CD4-positive, alpha-beta T cell treated with Interleukin-6 at 100 ng/mL for 8 hours (primary cell): ENCODE results near the gene SCN8A.
"Not testable (repeated sequence)": the region's sequence is repeated elsewhere in the genome, so short reads cannot be mapped to it uniquely, and the experiment has no call there.

Experiments used
- DNase-seq: peaks from one replicate; pipeline ENCODE4 v3.0.0-alpha.2; 2020; ENCODE audit warnings: mixed read lengths, low spot score

Gene SCN8A

DNA sequence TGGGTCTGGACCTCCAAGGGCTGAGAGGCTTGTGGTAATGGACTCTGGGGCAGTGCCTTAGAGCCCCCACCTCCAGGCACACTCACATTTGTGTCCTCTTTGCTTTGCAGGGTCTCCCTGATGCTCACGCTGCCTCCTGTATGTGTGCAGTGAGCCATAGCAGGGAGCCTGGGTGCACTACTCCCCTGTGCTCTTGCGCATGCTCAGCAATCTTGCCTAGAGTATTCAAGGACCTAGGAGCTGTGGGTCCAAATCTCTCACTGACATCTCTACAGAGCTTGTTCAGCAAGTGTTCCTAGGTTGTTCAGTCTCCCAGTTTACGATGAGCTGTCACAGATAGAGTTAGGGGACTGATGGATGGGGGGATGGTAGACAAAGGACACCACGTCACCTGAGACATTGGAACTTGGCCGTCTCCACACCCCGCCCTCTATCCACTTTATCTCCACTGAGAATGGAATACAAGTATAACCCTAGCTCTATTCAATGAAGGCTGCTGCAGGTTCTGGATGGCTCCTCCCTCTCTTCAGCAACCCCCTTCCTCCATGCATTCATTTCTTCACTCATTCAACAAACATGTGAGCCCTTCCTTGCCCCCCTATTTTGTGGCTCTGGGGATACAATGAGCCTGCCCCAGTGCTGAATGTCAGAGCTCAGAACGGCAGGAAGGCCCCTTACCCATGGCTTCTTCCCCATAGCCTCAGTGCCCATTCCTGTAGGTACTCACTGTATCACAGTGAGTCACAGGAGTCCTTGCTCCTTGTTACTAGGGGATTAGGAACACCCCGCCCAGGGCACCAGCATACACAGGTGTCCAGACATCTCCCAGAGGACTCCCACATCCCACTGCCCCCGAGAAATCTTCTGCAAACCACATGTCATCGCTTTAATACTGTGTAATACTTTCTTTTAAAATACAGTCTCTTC lies 226.3 kb downstream of the SCN8A start:
- no peak for DNase-seq

GRCh38 chr12:51818086-51818485 lies 227.1 kb downstream of the SCN8A start:
- DNase-seq, result no peak

- no peak for DNase-seq
Measured at GRCh38 chr12:51818566-51819300, 227.7 kb downstream of the SCN8A start.

- DNase-seq, result no peak
Measured at GRCh38 chr12:51819736-51820525, 228.9 kb downstream of the SCN8A start.

DNA sequence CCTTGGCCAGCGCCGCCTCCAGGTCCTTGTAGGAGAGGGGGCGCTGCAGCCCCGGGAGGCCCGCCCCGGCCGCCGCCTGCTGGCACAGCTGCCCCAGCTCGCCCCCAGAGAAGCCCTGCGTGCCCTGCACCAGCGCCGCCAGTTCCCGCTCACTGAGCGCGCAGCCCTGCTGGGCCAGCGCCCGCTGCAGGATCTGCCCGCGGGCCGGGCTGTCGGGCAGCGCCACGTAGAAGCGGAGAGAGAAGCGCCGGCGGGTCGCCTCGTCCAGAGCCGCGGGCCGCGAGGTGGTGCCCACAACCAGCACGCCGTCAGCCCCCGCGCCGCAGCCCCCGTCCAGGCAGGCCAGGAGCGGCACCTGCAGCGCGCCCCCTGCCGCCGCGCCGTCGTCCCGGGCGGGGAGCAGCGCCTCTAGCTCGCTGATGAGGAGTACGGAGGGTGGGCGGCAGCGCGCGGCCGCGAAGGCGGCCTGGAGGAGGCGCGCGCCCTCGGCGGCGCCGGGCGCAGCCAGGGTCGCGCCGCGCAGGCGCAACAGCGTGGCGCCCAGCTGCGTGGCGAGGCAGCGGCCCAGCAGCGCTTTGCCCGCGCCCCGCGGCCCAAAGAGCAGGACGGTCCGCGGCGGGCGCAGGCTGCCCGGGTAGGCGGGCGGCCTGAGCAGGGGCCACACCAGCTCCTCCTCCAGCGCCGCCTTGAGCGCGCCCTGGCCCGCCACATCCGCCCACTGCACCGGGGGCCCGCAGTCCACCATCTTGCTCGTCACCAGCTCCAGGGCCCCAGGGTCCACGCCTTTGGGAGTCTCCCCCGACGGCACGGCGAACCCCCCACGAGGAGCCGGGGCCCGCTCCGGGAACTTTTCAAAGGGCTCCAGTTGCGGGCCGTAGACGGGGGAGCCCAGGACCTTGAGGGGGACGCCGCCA lies 229.8 kb downstream of the SCN8A start:
- peak; percentile 76 for DNase-seq

DNA sequence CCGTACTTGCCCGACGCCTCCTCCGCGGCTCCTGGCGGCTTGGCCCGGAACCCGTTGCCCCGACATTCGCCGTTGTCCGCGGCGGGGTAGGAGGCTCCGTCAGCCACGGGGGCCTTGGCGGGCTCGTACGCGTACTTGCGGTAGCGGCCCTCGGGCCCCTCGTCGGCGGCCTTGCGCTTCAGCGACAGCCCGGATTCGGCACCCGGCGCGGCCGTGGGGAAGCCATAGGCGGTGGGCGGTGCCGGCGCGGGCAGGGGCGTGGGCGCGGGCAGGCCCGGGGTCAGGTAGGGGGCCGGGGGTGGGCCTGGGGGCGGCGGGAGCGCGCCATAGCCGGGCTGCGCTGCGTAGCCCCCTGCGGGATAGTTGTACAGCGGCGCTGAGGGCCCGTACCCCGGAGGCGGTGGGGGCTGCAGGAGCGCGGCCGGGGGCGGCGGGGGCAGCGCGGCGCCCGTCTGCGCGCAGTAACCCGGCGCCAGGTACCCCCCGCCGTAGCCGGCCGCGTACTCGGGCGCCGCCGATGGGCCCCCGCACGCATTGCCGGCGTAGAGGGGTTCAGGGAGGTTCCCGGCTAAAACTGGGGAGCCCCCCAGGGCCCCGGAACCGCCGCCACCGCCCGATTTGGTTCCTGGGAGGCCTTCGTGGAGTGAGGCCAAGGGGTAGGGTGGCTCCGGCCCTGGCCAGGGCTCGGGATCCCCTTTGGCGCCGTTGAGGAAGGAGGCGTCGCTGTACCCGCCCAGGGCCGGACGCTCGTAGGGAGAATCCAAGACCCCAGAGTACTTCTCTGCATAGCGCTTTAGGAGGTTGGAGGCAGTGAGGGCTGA lies 230.6 kb downstream of the SCN8A start:
- peak; percentile 9 for DNase-seq

DNA sequence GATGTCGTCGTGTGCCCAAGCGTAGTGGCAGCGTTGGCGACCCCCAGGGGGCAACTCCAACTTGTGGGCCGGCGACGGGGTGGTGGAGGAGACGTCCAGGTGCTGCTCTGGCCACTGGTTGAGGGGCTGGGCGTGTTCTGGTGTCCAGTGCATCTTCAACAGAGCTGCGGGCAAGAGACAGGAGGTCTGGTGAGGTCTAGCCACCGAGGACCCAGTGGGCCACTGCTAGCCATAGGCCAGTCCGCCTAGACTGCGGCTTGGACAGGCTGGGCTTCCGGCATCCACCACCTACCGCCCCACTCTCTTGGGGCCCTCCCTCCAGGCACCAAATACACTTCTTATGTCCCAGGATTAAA lies 231.2 kb downstream of the SCN8A start:
- DNase-seq, result no peak

DNA sequence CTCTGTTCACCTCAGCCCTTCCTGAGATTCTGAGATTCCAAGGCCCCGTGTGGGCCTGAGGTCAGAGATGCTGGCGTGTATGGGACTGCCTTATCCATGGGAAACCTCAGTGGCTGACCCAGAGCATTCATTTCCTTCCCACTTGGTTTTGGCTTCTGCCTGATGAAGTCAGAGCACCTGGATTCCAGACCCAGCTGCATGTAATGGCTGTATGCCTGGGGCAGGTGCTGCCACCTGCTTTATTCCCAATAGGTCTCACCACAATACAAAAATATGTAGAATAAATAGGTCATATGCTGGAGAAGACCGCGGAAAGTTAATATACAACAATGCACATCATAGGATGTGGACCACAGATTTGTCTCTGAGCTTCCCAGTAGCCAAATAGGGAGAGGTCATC lies 231.9 kb downstream of the SCN8A start:
- no peak for DNase-seq

DNA sequence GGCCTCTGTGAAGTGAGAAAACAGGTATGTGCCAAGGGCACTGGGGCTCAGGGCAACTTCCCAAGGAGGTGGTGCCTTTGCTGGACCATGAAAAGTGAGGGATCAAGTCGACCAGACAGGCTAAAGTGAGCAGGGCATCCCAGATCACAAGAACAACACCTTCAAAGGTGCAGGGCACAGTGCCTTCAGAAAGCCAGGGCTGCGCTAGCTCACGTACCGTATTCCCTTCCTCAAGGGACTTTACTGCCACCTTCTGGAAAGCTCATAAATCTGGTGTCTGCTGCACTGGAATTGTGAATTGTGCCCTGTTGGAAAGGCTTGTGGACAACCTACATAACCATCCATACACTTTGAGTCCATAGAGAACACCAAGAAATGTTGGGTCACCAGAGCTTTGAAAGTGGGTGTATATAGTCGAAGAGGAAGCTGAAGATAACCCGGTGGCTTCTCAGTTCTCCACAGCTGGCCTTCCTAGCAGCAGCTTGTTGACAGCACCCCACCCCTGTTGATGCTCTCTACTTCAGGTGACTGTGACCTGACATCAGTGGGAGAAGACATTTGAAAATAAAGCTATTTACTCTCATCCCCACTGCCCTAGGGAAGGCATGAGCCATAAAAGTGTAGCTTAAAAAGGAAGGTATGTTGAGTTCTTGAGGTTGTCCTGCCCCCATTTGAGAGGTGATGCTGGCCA lies 233.0 kb downstream of the SCN8A start:
- peak; percentile 44 for DNase-seq

- DNase-seq, result no peak
Measured at GRCh38 chr12:51825216-51825615, 234.2 kb downstream of the SCN8A start.

- DNase-seq, result no peak
Measured at GRCh38 chr12:51826881-51827280, 235.8 kb downstream of the SCN8A start.

DNA sequence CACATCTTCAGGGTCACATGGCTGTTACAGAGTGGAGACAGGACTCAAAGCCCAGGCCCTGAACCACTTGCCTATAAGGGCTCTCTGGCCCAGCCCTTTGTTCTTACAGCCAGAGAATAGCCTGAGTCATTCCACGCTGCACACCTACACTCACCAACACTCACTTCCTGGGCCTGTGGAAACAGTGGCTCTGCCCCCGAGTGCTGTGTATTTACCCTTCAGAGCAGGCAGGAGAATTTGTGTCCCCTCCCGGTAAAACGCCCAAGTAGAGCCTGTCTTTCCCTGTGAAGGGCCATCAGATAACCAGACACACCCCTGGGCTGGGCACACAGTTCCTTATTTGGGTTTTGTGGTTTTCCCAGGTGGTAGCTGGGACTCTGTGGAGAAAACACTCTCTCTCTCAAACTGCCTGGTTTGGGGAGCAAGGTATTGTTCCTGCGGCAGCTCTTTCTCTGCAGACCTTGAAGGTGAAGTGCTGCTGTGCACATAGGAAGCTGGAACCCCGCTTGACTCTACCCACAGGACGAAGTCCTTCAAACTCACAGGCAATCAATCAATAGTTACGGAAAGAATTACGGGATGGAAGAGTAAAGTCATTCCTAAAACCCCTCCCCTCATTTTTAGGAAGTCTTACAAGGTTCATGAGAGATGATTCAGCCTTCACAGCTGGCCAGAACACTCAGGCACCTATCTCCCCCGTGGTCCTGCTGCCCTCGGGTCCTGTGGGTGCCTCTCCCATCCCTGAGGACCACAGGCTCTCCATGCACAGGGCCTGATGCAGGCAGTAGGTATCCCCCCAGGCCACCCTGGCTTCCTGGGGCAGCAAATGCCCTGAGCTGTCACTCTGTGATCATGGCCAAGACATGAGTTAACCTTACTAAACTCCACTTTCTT lies 237.1 kb downstream of the SCN8A start:
- DNase-seq, result peak; percentile 9

DNA sequence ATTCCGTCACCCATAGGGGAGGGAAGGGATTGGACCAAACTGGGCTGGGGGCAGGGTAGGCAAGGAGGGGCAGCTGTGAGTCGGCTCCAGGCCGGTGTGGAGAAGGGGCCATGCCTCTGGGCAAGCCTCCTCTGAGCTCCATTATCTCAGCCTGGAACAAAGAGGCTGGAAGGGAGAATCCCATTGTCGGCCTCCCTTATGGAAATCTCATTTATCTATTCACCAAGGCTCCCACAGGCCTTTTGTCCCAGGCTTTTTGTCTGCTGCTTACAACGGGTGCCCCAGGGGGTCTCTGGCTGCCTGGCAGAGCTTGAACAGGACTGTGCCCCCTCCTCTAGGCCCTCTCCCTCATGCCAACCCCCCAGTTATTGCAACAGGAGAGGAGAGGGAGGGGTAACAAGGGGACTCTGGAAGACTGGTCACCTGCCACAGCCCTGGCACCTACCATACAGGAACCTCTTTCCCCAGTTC lies 238.0 kb downstream of the SCN8A start:
- no peak for DNase-seq

- DNase-seq, result no peak
Measured at GRCh38 chr12:51829641-51830040, 238.6 kb downstream of the SCN8A start.

DNA sequence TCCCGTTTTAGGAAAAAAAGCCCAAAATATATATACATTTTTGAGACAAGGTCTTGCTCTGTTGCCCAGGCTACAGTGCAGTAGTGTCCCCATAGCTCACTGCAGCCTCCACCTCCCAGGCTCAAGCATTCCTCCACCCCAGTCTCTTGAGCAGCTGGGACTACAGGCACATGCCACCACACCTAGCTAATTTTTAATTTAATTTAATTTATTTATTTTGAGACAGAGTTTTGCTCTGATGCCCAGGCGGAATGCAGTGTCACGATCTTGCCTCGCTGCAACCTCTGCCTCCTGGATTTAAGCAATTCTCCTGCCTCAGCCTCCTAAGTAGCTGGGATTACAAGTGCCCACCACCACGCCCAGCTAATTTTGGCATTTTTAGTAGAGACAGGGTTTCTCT lies 240.8 kb downstream of the SCN8A start:
- not testable (repeated sequence) for DNase-seq

DNA sequence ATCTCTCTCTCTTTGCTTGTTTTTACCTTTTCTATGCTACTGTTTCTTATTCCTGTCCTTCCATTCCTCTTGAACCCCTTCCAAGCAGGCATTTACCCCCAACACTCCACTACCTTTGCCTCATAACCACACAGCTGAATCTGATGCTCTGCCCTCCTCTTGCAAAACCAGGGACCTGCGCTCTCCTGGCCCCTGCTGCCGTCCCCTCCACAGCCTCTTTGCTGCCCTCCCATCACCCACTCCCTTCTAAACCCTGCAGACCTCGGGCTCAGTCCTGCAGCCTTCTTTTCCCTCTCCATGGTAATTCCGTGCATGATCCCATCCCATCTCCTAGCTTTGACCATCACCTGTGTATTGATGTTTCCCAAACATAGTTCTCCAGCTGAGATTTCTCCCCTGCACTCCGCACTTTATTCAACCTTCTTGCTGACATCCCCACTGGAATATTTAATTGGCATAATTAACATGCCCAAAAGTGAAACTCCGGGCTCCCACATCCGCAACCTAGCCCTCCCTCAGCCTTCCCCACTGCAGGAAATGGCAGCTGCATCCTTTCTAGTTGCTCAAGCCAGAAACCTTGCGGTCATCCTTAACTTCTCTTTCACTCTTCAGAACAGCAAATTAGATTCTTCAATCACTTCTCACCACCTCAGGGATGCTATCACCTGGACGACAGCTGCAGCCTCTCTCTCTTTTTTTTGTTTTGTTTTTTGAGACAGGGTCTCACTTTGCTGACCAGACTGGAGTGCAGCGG lies 241.5 kb downstream of the SCN8A start:
- no peak for DNase-seq

DNA sequence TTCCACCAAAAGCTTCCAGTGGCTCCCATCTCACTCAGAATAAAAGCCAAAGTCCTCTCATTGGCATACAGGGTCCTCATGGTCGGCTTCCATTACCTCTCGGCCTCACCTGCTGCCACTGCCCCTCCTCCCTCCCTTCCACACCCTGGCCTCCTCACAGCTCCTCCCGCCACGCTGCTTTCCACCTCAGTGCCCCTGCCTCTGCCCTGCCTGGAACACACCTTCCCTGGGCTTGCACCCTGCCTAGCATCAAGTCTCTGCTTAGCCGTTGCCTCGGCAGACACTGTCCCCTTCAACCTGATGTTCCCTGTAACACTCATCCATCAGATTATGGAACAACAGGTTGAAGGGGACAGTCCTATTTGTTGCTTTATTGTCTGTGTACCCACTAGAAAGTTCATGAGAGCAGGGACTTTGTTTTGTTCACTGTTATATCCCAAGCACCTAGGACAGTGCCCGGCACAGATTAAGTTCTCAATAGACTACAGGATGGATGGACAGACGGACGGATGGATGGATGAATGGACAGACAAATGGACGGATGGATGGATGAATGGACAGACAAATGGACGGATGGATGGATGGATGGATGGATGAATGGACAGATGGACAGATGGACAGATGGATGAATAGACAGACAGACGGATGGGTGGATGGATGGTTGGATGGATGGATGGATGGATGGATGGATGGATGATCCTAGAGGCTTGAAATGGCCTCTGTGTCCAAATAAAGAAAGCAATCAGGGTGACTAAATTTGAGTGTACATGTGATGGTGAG lies 242.6 kb downstream of the SCN8A start:
- no peak for DNase-seq
